ENCODE measurements around the gene RPS19. TPM values are rescaled to one million over a fixed set of nuclear protein-coding genes. Genes with fewer than 3 reads are reported as not detected.
"Not testable (repeated sequence)": the region's sequence is repeated elsewhere in the genome, so short reads cannot be mapped to it uniquely, and the experiment has no call there.

The RPS19 gene
- total and polyA plus RNA-seq, 2 donors (not counting 1 experiment from before 2014, with no cell fraction given) = 1,320 to 2,197 TPM

DNA sequence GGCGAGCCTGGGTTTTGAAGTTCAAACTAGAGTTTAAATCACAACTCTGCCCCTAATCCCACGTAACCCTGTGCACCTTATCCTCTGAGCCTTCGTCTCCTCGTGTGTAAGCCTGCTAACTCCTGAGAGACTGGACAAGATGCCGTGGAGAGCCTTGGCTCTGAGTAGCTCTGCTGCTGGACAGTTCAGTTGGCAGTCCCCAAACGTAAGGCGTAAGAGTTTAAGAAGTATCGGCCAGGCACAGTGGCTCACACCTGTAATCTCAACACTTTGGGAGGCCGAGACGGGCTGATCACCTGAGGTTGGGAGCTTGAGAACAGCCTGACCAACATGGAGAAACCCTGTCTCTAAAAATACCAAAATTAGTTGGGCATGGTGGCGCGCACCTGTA, 12.3 kb downstream of the RPS19 start:
- Histone ChIP-seq H2AFZ (ENCODE audit: low read length) (no peak overlapping the region), H3K79me2 (ENCODE audit: control insufficient read depth, insufficient read depth, low read length) (peaks cover 8% of the 10 kb centered on the region), H3K4me2 (ENCODE audit: extremely low read depth, insufficient read depth, low read length) (no peak overlapping the region), H3K4me1 (ENCODE audit: control insufficient read depth, extremely low read depth, insufficient read depth, low read length) (no peaks in the 10 kb centered on the region), H3K4me3 (replicated peaks in 1 of 4; ENCODE audit: control extremely low read depth in 1 of 4, insufficient read depth in 1 of 4, low read depth in 3 of 4, low read length in 4 of 4) (no peak overlapping the region), H4K20me1 (ENCODE audit: control insufficient read depth, extremely low read depth, insufficient read depth, low read length) (peaks cover 3% of the 10 kb centered on the region), H3K36me3 (ENCODE audit: control insufficient read depth, insufficient read depth, low read length) (peaks cover 24% of the 10 kb centered on the region), H3K27ac (ENCODE audit: insufficient read depth, low read length) (no peak overlapping the region), H3K27me3 (ENCODE audit: control insufficient read depth, insufficient read depth, low read length) (no peaks in the 10 kb centered on the region), H3K9ac (ENCODE audit: insufficient read depth, low read length) (no peak overlapping the region), H3K9me3 (ENCODE audit: control insufficient read depth, insufficient read depth, low read depth, low read length) (no peaks in the 10 kb centered on the region)
- peak in 1 of 2 donors; percentile 15 for DNase-seq (ENCODE audit: low read depth in 2 of 2)
- TF ChIP-seq CTCF (conservative IDR thresholded peaks at IDR 0.05 in 1 of 2, IDR thresholded peaks at IDR 0.05 in 1 of 2; ENCODE audit: low read depth in 1 of 2, low read length in 2 of 2) (no peak), EZH2 (IDR thresholded peaks at IDR 0.05; ENCODE audit: low read length, missing control alignments) (no peak)

DNA sequence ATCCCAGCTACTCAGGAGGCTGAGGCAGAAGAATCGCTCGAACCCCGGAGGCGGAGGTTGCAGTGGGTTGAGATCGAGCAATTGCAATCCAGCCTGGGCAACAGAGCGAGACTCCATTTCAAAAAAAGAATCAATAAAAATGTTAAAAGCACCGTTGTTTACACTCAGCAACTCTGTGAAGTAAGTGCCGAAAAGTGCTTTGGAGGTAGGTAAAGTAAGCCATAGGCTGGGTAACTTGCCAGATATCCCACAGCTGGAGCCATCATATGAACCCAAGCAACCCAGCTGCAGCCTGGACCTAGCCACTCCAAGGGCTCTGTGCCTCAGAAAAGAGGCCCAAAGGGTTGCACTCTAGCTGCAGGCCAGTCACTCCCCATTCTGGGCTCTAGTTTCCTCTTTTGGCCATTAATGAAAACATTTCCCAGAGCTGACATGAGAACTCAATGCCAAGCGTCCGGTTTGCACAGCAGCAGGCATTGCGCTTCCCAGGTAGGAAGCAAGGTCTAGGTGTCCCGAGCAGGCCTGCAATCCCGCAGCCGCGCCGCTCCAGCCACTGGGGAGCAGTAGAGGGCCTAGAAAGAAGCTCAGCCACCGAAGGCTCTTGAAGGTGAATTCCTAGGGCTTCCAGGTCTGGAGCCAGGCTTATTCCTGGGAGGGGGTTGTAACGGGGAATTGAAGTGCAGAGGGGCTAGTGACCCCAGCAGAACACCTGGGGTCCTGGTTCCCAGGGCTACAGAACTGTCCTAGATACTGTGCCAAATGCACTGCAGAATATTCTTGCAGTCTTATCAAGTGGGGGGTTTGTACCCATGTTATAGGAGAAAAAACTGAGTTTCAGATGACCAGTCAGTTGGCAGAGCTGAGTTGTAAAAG, 13.0 kb downstream of the RPS19 start:
- Histone ChIP-seq H2AFZ (ENCODE audit: low read length) (no peak overlapping the region), H3K36me3 (ENCODE audit: control insufficient read depth, insufficient read depth, low read length) (peaks cover 22% of the 10 kb centered on the region), H3K9me3 (ENCODE audit: control insufficient read depth, insufficient read depth, low read depth, low read length) (no peaks in the 10 kb centered on the region), H4K20me1 (ENCODE audit: control insufficient read depth, extremely low read depth, insufficient read depth, low read length) (peaks cover 3% of the 10 kb centered on the region), H3K4me3 (replicated peaks in 1 of 4; ENCODE audit: control extremely low read depth in 1 of 4, insufficient read depth in 1 of 4, low read depth in 3 of 4, low read length in 4 of 4) (no peak overlapping the region), H3K4me2 (ENCODE audit: extremely low read depth, insufficient read depth, low read length) (no peak overlapping the region), H3K4me1 (ENCODE audit: control insufficient read depth, extremely low read depth, insufficient read depth, low read length) (no peaks in the 10 kb centered on the region), H3K79me2 (ENCODE audit: control insufficient read depth, insufficient read depth, low read length) (peaks cover 5% of the 10 kb centered on the region), H3K27ac (ENCODE audit: insufficient read depth, low read length) (no peak overlapping the region), H3K27me3 (ENCODE audit: control insufficient read depth, insufficient read depth, low read length) (peaks cover 4% of the 10 kb centered on the region), H3K9ac (ENCODE audit: insufficient read depth, low read length) (no peak overlapping the region)
- DNase-seq (ENCODE audit: low read depth in 2 of 2) = peak; percentile 58 to 60
- TF ChIP-seq CTCF (conservative IDR thresholded peaks at IDR 0.05 in 1 of 2, IDR thresholded peaks at IDR 0.05 in 1 of 2; ENCODE audit: low read depth in 1 of 2, low read length in 2 of 2) (peak; percentile 61 to 73), EZH2 (IDR thresholded peaks at IDR 0.05; ENCODE audit: low read length, missing control alignments) (no peak)

DNA sequence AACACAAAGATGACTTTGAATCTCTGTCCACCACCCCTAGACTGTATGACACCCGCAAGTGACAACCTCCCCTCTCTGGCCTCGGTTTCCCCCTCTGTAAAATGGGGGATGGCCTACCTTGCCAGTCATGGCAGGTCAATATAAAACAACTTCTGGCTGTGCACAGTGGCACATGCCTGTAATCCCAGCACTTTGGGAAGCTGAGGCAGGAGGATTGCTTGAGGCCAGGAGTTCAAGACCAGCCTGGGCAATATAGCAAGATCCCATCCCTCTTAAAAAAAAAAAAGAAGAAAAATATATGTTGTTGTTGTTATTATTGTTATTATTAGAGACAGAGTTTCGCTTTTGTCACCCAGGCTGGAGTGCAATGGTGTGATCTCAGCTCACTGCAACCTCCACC, 15.9 kb downstream of the RPS19 start:
- not testable (repeated sequence) for H3K4me1 ChIP-seq (ENCODE audit: control insufficient read depth, extremely low read depth, insufficient read depth, low read length); DNase-seq (ENCODE audit: low read depth in 2 of 2); H3K4me3 ChIP-seq (replicated peaks in 1 of 4; ENCODE audit: control extremely low read depth in 1 of 4, insufficient read depth in 1 of 4, low read depth in 3 of 4, low read length in 4 of 4); H3K79me2 ChIP-seq (ENCODE audit: control insufficient read depth, insufficient read depth, low read length); H3K27ac ChIP-seq (ENCODE audit: insufficient read depth, low read length); H2AFZ ChIP-seq (ENCODE audit: low read length); H3K4me2 ChIP-seq (ENCODE audit: extremely low read depth, insufficient read depth, low read length); H3K27me3 ChIP-seq (ENCODE audit: control insufficient read depth, insufficient read depth, low read length); H3K36me3 ChIP-seq (ENCODE audit: control insufficient read depth, insufficient read depth, low read length); H4K20me1 ChIP-seq (ENCODE audit: control insufficient read depth, extremely low read depth, insufficient read depth, low read length); H3K9ac ChIP-seq (ENCODE audit: insufficient read depth, low read length); H3K9me3 ChIP-seq (ENCODE audit: control insufficient read depth, insufficient read depth, low read depth, low read length)
